ENCODE results near the gene ZNF354C. TPM values are rescaled to one million over a fixed set of nuclear protein-coding genes. Genes with fewer than 3 reads are reported as not detected.

ZNF354C gene
- total and polyA plus RNA-seq, 12 donors: 1.4 to 7.7 (median 3.3) TPM

DNA sequence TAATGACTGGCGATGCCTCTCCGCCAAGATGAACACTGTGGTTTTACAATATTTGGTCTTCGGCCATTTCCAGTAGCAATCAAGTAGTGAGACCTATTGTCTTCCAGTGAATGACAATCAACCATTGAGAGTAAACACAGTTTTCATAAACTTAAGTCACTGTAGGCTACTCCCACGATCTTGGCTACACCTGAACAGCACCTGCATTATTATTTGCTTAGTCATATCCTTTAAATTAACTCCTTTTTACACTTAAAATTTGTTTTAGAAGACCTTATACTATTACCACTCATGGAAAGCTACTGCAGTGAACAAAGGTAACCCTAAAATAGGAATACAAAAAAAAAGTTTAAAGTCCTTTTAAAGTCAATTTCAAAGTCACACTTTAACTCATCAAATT is 58.2 kb downstream of the ZNF354C start:
- Histone ChIP-seq H3K4me3 (no peak overlapping the region), H3K27me3 (no peaks in the 10 kb centered on the region), H3K4me1 (replicated peaks in 1 of 2) (no peaks in the 10 kb centered on the region), H3K36me3 (replicated peaks in 1 of 2) (no peaks in the 10 kb centered on the region), H3K9me3 (replicated peaks in 1 of 3) (no peaks in the 10 kb centered on the region), H3K27ac (no peak overlapping the region)
- TF ChIP-seq POLR2A (IDR thresholded peaks at IDR 0.05): no peak
- TF ChIP-seq, protein P1, sequence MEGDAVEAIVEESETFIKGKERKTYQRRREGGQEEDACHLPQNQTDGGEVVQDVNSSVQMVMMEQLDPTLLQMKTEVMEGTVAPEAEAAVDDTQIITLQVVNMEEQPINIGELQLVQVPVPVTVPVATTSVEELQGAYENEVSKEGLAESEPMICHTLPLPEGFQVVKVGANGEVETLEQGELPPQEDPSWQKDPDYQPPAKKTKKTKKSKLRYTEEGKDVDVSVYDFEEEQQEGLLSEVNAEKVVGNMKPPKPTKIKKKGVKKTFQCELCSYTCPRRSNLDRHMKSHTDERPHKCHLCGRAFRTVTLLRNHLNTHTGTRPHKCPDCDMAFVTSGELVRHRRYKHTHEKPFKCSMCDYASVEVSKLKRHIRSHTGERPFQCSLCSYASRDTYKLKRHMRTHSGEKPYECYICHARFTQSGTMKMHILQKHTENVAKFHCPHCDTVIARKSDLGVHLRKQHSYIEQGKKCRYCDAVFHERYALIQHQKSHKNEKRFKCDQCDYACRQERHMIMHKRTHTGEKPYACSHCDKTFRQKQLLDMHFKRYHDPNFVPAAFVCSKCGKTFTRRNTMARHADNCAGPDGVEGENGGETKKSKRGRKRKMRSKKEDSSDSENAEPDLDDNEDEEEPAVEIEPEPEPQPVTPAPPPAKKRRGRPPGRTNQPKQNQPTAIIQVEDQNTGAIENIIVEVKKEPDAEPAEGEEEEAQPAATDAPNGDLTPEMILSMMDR (IDR thresholded peaks at IDR 0.05): no peak
- intact Hi-C loops (cut with DNase I): no loop called here
- DNase-seq: no peak
- 80 to 87% (median 85%) methylated on average over 4 of the region's 4 CpGs for WGBS, 4 donors

DNA sequence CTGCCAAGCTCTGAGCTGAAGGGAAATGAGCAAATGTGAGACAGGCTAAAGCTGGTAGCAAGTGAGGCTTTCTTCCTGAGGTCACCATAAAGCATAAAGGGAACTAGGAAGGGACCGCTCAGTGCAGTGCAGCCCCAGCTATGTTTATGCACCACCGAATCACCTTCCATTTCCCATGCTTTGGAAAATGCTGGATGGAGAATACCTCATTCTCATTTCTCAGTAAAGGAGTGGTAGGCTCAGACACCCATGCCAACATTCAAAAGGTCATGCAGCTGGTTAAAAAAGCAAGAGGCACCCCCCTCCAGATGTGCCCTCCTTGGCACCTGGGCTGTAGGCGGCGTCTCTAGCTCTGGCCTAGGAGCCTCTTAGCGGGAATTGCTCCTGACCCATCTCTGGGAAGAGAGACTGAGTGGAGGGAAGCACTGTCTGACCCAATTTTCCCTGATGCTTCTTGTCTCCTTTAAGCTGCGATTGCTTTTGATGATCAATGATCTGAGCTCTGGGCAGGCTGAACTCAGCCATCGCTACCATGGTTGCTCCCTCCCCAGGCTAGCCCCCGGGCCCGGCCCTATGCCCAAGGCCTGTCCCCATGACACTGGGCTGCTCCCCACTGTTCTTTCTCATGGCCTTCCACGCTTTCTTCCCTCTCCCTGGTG is 58.7 kb downstream of the ZNF354C start:
- H3K27ac ChIP-seq: no peak overlapping the region
- no peaks in the 10 kb centered on the region for H3K4me1 ChIP-seq (replicated peaks in 1 of 2)
- peak in 2 of 7 donors; percentile 5 to 15 for DNase-seq
- H3K36me3 ChIP-seq (replicated peaks in 1 of 2): no peaks in the 10 kb centered on the region
- no peaks in the 10 kb centered on the region for H3K9me3 ChIP-seq (replicated peaks in 1 of 3)
- 87 to 95% (median 89%) methylated on average over 7 to 10 of the region's 10 CpGs for WGBS, 4 donors
- no peaks in the 10 kb centered on the region for H3K27me3 ChIP-seq
- intact Hi-C loops (cut with DNase I): no loop called here
- no peak for TF ChIP-seq POLR2A (IDR thresholded peaks at IDR 0.05)
- TF ChIP-seq, protein P1 (IDR thresholded peaks at IDR 0.05): no peak
- H3K4me3 ChIP-seq: no peak overlapping the region

DNA sequence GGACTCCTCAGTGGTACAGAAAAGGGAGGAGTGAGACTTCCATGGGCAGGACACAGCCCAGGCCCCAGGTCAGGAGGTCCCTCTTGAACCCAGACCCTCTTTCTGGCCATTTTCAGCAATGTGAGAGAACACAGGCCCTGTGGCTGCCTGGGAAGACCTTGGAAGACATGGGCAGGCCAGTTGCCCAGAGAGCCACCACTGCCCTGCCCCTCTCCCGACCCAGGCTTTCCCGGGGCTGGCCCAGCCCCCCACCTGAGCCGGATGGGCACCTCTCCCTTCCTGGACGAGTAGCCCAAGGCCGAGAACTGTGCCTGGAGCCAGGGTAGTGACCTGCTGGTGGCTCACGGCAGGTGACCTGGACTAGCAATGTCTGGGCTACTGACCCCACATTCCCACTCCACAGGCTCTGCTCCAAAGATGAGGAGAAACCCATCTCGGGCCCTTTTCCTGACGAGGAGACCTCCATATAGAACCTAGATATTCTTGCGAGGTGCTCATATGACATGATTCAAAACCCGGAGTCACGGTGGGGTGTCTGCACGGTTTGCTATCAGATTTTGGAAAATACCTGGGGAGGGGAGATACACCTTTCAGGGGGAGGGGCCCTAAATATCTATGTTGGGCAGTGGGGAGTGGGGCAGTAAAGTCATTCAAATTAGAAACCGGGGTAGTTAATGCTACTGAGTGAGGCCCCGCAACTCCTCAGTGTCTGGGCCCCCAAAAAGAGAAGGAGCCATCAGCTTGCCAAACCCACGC is 59.4 kb downstream of the ZNF354C start:
- no peaks in the 10 kb centered on the region for H3K4me1 ChIP-seq (replicated peaks in 1 of 2)
- H3K27me3 ChIP-seq: no peaks in the 10 kb centered on the region
- intact Hi-C loops (cut with DNase I): no loop called here
- no peaks in the 10 kb centered on the region for H3K9me3 ChIP-seq (replicated peaks in 1 of 3)
- TF ChIP-seq POLR2A (IDR thresholded peaks at IDR 0.05): no peak
- TF ChIP-seq, protein P1 (IDR thresholded peaks at IDR 0.05): no peak
- H3K4me3 ChIP-seq: no peak overlapping the region
- H3K27ac ChIP-seq: no peak overlapping the region
- WGBS, 4 donors: 87 to 93% (median 91%) methylated on average over 9 to 15 of the region's 15 CpGs
- DNase-seq: peak in 2 of 7 donors; percentile 11 to 20
- no peaks in the 10 kb centered on the region for H3K36me3 ChIP-seq (replicated peaks in 1 of 2)

DNA sequence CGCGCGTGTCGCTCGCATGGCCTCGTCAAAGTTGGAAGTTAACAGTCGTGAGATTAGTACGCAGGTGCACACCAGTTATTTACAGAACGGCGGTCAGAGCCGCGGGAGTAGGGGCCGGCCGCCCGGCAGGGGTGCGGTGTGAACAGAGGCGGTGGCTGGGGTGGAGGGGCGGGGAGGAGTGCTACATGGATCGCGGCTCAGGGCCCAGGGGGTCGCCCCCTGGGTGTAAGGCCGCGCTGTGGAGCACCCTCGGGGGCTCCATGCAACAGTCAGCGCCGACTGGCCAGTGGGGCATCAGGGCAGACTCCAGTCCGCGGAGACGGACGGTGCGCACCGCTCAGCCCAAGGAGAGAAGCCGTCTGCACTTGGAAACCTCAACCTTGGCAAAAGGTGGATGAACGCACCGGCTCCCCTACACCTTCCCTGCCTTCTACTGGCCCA is 60.3 kb downstream of the ZNF354C start:
- peak in 2 of 7 donors; percentile 14 to 29 for DNase-seq
- H3K27me3 ChIP-seq: no peaks in the 10 kb centered on the region
- peaks cover 0 to 4% of the 10 kb centered on the region in 2 donors for H3K36me3 ChIP-seq (replicated peaks in 1 of 2)
- WGBS, 4 donors: 84 to 93% (median 93%) methylated on average over 29 to 35 of the region's 35 CpGs
- H3K4me1 ChIP-seq (replicated peaks in 1 of 2): no peaks in the 10 kb centered on the region
- H3K4me3 ChIP-seq: no peak overlapping the region
- intact Hi-C loops (cut with DNase I): no loop called here
- TF ChIP-seq POLR2A (IDR thresholded peaks at IDR 0.05): no peak
- H3K27ac ChIP-seq: no peak overlapping the region
- no peaks in the 10 kb centered on the region for H3K9me3 ChIP-seq (replicated peaks in 1 of 3)
